Keratinocyte (primary cell): ENCODE measurements around the gene ITIH3. TPM values are rescaled to one million over a fixed set of nuclear protein-coding genes. Genes with fewer than 3 reads are reported as not detected.

ENCODE experiments used
- DNase-seq: peaks from one replicate; pipeline ENCODE4 v3.0.0-alpha.2; 2011; ENCODE audit warnings: low read depth, missing footprints, low spot score
- FAIRE-seq: peaks from 2 replicates; lab custom pipeline; 2011; peaks lifted over from hg19 to GRCh38; lab: Jason Lieb, UNC
- H2AFZ ChIP-seq: 2 replicates; pipeline ENCODE4 v1.6.0; 2012; ENCODE audit warnings: low read length, control low read depth, inconsistent platforms; ENCODE audit not compliant: control insufficient read depth
- H3K27ac ChIP-seq: 2 replicates; pipeline ENCODE4 v1.5.1; 2011; ENCODE audit warnings: low read length; ENCODE audit not compliant: control insufficient read depth, insufficient read depth
- H3K27me3 ChIP-seq: 3 replicates; pipeline ENCODE4 v1.6.0; 2011; ENCODE audit warnings: low read length; ENCODE audit not compliant: control insufficient read depth, insufficient read depth; ENCODE audit errors: extremely low read depth
- H3K36me3 ChIP-seq, 2 experiments: 2 replicates in 1 of 2; 3 replicates in 1 of 2; pipeline ENCODE4 v1.5.1; 2011; ENCODE audit warnings: low read length in 2 of 2, mild to moderate bottlenecking in 1 of 2; ENCODE audit not compliant: control insufficient read depth in 2 of 2, insufficient read depth in 2 of 2; ENCODE audit errors: extremely low read depth in 1 of 2
- H3K4me1 ChIP-seq: 3 replicates; pipeline ENCODE4 v1.5.1; 2011; ENCODE audit warnings: low read length; ENCODE audit not compliant: control insufficient read depth, insufficient read depth; ENCODE audit errors: extremely low read depth
- H3K4me2 ChIP-seq: 3 replicates; pipeline ENCODE4 v1.6.0; 2011; ENCODE audit warnings: low read depth, low read length; ENCODE audit not compliant: control insufficient read depth, insufficient read depth; ENCODE audit errors: extremely low read depth
- H3K4me3 ChIP-seq, 3 experiments: fragments of 200-600 bp in 1 of 3; sonication (generic) in 1 of 3; 2 replicates in 2 of 3; 3 replicates in 1 of 3; pipeline ENCODE4 v1.5.1; 2011 to 2016; ENCODE audit warnings: low read length in 3 of 3, mild to moderate bottlenecking in 3 of 3, control low read depth in 2 of 3, inconsistent platforms in 1 of 3, low read depth in 1 of 3, mixed read lengths in 1 of 3, mixed run types in 1 of 3, moderate library complexity in 1 of 3; ENCODE audit not compliant: control insufficient read depth in 2 of 3, insufficient read depth in 2 of 3; ENCODE audit errors: extremely low read depth in 1 of 3
- H3K79me2 ChIP-seq: 2 replicates; pipeline ENCODE4 v1.6.0; 2012; ENCODE audit warnings: low read length; ENCODE audit not compliant: control insufficient read depth, insufficient read depth
- H3K9ac ChIP-seq: 3 replicates; pipeline ENCODE4 v1.6.0; 2011; ENCODE audit warnings: low read length; ENCODE audit not compliant: control insufficient read depth, insufficient read depth; ENCODE audit errors: extremely low read depth
- H3K9me1 ChIP-seq: 3 replicates; pipeline ENCODE4 v1.6.0; 2011; ENCODE audit warnings: low read length; ENCODE audit not compliant: control insufficient read depth, insufficient read depth; ENCODE audit errors: extremely low read depth
- H3K9me3 ChIP-seq: 2 replicates; pipeline ENCODE4 v1.5.1; 2012; ENCODE audit warnings: low read depth, low read length; ENCODE audit not compliant: control insufficient read depth
- H4K20me1 ChIP-seq: 3 replicates; pipeline ENCODE4 v1.6.0; 2011; ENCODE audit warnings: low read length; ENCODE audit not compliant: control insufficient read depth, insufficient read depth; ENCODE audit errors: extremely low read depth
- CTCF ChIP-seq, 3 experiments: IDR thresholded peaks in 1 of 3; conservative IDR thresholded peaks in 1 of 3; optimal IDR thresholded peaks in 1 of 3; 2 replicates in 2 of 3; 3 replicates in 1 of 3; pipeline versions ENCODE3 to v1.5.1; 2011; ENCODE audit warnings: low read length in 3 of 3, mild to moderate bottlenecking in 3 of 3, moderate library complexity in 2 of 3, control low read depth in 1 of 3, inconsistent platforms in 1 of 3; ENCODE audit not compliant: insufficient read depth in 2 of 3; ENCODE audit errors: extremely low read depth in 1 of 3
- EZH2 ChIP-seq: IDR thresholded peaks from one replicate; pipeline ENCODE4 v1.6.1; 2012; ENCODE audit warnings: inconsistent platforms, mild to moderate bottlenecking, low read length, moderate library complexity
- dilution Hi-C: fragments of 300-500 bp; cut with MboI; formaldehyde crosslinking; loops from one replicate; pipeline ENCODE4 v1.7.0; 2020; ENCODE audit warnings: low sequenced_read_pairs; ENCODE audit not compliant: extremely low pct_ligation_motif_present
- polyA plus RNA-seq, 5 experiments: library from polyadenylated mRNA; depleted of rRNA in 3 of 5; stranded (reverse) in 3 of 5; stranded (forward) in 1 of 5; unstranded in 1 of 5; fragments of >200 nt; gene quantifications; 1 replicate in 1 of 5; 2 replicates in 3 of 5; 3 replicates in 1 of 5; pipeline versions ENCODE4 v1.2.1 to v1.2.3, GENCODE V29; 2011 to 2012; ENCODE audit warnings: missing spikeins in 2 of 5, low read depth in 1 of 5, low replicate concordance in 1 of 5

Gene ITIH3
- polyA plus RNA-seq, 1 donor (not counting 4 experiments of a cell fraction or from before 2014, with no cell fraction given) = not detected

DNA sequence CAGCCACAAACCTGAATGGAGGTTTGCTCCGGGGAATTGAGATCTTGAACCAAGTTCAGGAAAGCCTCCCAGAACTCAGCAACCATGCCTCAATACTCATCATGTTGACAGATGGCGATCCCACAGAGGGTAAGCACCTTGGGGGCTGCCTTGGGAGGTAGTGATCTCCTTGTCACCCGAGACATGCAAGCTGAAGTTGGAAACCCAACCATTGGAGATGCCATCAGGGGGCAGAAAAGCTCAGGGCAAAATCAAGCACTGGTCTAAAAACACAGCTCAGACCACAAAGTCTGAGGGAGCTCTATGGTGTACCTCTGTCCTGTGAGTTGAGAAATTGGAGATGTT lies 11.4 kb upstream of the ITIH3 start:
- Histone ChIP-seq H3K9ac (no peak overlapping the region), H3K36me3 (no peaks in the 10 kb centered on the region), H3K27ac (no peak overlapping the region), H3K79me2 (no peaks in the 10 kb centered on the region), H3K9me1 (no peaks in the 10 kb centered on the region), H3K27me3 (peaks cover 26% of the 10 kb centered on the region), H3K9me3 (no peaks in the 10 kb centered on the region), H3K4me1 (no peaks in the 10 kb centered on the region), H2AFZ (no peak overlapping the region), H3K4me3 (no peak overlapping the region), H3K4me2 (no peak overlapping the region), H4K20me1 (no peaks in the 10 kb centered on the region)
- FAIRE-seq (no peak), DNase-seq (no peak)
- dilution Hi-C loops = no loop called here
- TF ChIP-seq EZH2 (no peak), CTCF (optimal IDR thresholded peaks at IDR 0.05 in 1 of 3, IDR thresholded peaks at IDR 0.05 in 1 of 3, conservative IDR thresholded peaks at IDR 0.05 in 1 of 3; ENCODE audit: extremely low read depth in 1 of 3, insufficient read depth in 2 of 3, low read length in 3 of 3) (no peak)

DNA sequence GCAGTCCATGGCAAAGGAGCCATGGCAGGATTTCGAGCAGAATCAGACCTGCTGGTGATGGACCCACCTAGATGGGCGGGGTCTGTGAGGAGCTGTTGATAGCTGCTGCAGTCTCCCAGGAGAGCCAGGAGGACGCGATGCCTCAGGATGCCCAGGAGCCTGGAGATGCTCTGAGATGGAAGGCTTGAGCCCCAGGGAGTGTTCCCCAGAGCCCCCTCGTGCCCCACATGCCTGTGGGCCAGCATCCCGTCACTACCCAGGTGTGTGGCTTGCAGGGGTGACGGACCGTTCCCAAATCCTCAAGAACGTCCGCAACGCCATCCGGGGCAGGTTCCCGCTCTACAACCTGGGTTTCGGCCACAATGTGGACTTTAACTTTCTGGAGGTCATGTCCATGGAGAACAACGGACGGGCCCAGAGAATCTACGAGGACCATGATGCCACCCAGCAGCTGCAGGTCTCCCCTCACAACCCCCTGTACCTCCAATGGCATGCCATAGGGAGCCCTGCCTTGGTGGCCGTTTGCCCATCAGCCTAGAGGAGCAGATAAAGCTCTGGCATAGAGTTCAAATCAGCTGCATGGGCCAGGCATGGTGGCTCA lies 10.5 kb upstream of the ITIH3 start:
- dilution Hi-C loops = no loop called here

More for the DNA sequence above, 10.5 kb upstream of the ITIH3 start:
- Histone ChIP-seq H3K4me1 (no peaks in the 10 kb centered on the region), H3K9ac (no peak overlapping the region), H3K79me2 (no peaks in the 10 kb centered on the region), H3K36me3 (no peaks in the 10 kb centered on the region), H3K9me1 (no peaks in the 10 kb centered on the region), H3K4me2 (no peak overlapping the region), H3K27ac (no peak overlapping the region), H2AFZ (no peak overlapping the region), H3K27me3 (peaks cover 26% of the 10 kb centered on the region), H3K4me3 (no peak overlapping the region), H3K9me3 (no peaks in the 10 kb centered on the region), H4K20me1 (no peaks in the 10 kb centered on the region)
- no peak for TF ChIP-seq CTCF (optimal IDR thresholded peaks at IDR 0.05 in 1 of 3, IDR thresholded peaks at IDR 0.05 in 1 of 3, conservative IDR thresholded peaks at IDR 0.05 in 1 of 3; ENCODE audit: extremely low read depth in 1 of 3, insufficient read depth in 2 of 3, low read length in 3 of 3)
- FAIRE-seq = no peak
- no peak for DNase-seq
